ENCODE results near the gene HOXB3. TPM values are rescaled to one million over a fixed set of nuclear protein-coding genes. Genes with fewer than 3 reads are reported as not detected.
"Not testable (repeated sequence)": the region's sequence is repeated elsewhere in the genome, so short reads cannot be mapped to it uniquely, and the experiment has no call there.

The HOXB3 gene
- total RNA-seq, 4 donors from 2014 or later = 10.8 to 34.9 (median 28.7) TPM

DNA sequence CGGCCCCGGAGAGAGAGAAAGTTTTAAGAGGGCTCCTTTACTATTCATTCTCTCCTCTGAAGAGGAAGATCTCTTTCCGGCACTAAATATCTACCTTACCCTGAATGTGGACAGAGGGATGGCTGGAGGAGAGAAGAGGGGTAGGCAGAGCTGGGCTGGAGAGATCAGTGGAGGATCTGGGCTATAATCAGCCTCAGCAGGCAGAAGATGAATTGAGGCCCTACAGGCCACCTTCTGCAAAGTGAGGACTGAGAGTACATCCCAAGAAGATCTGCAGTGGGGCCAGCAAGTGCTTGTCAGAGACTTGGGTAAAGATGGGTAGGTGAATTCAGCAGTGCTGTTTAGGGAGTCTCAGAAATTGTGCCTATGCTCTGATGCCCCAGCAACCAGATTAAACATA lies 52.7 kb downstream of the HOXB3 start:
- 93% methylated on average over 3 of the region's 3 CpGs for WGBS
- Histone ChIP-seq H3K36me3 (no peaks in the 10 kb centered on the region), H3K4me3 (no peak overlapping the region), H3K9me3 (no peaks in the 10 kb centered on the region), H3K4me1 (peaks cover 5 to 16% (median 15%) of the 10 kb centered on the region in 4 donors), H3K27me3 (no peaks in the 10 kb centered on the region), H3K27ac (replicated peaks in 1 of 4) (no peak overlapping the region)
- DNase-seq (ENCODE audit: extremely low spot score) = no peak
- TF ChIP-seq POLR2A (IDR thresholded peaks at IDR 0.05; ENCODE audit: low read depth) (no peak), EP300 (IDR thresholded peaks at IDR 0.05) (no peak), CTCF (IDR thresholded peaks at IDR 0.05) (no peak), POLR2AphosphoS5 (IDR thresholded peaks at IDR 0.05) (no peak)
- intact Hi-C loops (cut with DNase I) = no loop called here

GRCh38 chr17:48535793-48536559 lies 54.1 kb downstream of the HOXB3 start:
- intact Hi-C loops (cut with DNase I); H3K9me3 ChIP-seq; H3K27ac ChIP-seq (replicated peaks in 1 of 4); DNase-seq (ENCODE audit: extremely low spot score); H3K36me3 ChIP-seq; H3K4me3 ChIP-seq; H3K27me3 ChIP-seq: not testable (repeated sequence)
- whole genome bisulfite sequencing = 86% methylated on average over 9 of the region's 9 CpGs
- H3K4me1 ChIP-seq = peaks cover 2 to 12% (median 12%) of the 10 kb centered on the region in 4 donors

DNA sequence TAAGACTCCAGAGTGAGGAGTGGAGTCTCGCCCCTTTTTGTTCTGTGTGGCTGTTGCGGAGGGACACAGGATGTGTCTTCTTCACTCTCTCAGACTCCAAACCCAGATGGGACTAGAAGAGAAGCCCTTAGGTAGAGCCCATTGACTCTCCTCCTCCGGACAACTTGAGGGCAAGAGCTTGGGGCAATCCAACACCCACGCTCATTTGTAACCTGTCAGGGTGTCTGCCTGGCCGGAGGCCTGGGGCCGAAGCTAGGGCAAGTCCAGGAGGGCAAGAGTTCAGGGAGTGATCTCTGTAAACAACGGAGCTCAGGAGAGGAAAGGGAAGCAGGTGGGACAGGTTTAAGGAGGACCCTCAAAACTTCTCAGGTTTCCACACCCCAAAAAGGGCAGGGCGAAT lies 57.8 kb downstream of the HOXB3 start:
- TF ChIP-seq EP300 (IDR thresholded peaks at IDR 0.05) (no peak), POLR2AphosphoS5 (IDR thresholded peaks at IDR 0.05) (no peak), POLR2A (IDR thresholded peaks at IDR 0.05; ENCODE audit: low read depth) (no peak)
- no peak for DNase-seq (ENCODE audit: extremely low spot score)
- Histone ChIP-seq H3K36me3 (no peaks in the 10 kb centered on the region), H3K4me3 (no peak overlapping the region), H3K4me1 (peaks cover 0 to 1% (median under 1%) of the 10 kb centered on the region in 4 donors), H3K27me3 (peaks cover 0 to 1% (median 0%) of the 10 kb centered on the region in 4 donors), H3K9me3 (no peaks in the 10 kb centered on the region), H3K27ac (replicated peaks in 1 of 4) (no peak overlapping the region)
- WGBS = 95% methylated on average over 8 of the region's 8 CpGs
- intact Hi-C loops (cut with DNase I) = no loop called here

GRCh38 chr17:48530887-48531272 lies 59.2 kb downstream of the HOXB3 start, which contains the start of gene HOXB1:
TSS of gene HOXB1 (minus strand) at chr17:48531011. CDS start at chr17:48530904, 107 bp downstream.
- Histone ChIP-seq H3K27ac (replicated peaks in 1 of 4) (no peak within 1 kb of the TSS), H3K4me1 (peaks cover 0 to 6% (median 3%) of the 10 kb centered on the region in 4 donors), H3K4me3 (no peak within 1 kb of the TSS), H3K27me3 (peaks cover 0 to 12% (median 0%) of the 10 kb centered on the region in 4 donors), H3K36me3 (no peaks in the 10 kb centered on the region), H3K9me3 (no peaks in the 10 kb centered on the region)
- intact Hi-C loops (cut with DNase I) = no loop called here
- TF ChIP-seq POLR2AphosphoS5 (IDR thresholded peaks at IDR 0.05) = no peak
- no peak for TF ChIP-seq EP300 (IDR thresholded peaks at IDR 0.05)
- TF ChIP-seq POLR2A (IDR thresholded peaks at IDR 0.05; ENCODE audit: low read depth) = no peak
- TF ChIP-seq CTCF (IDR thresholded peaks at IDR 0.05) = no peak
- DNase-seq (ENCODE audit: extremely low spot score) = no peak
- WGBS = 85% methylated on average over 15 of the region's 15 CpGs

- 85% methylated on average over 27 of the region's 37 CpGs for WGBS
- TF ChIP-seq EP300 (IDR thresholded peaks at IDR 0.05) (no peak), CTCF (IDR thresholded peaks at IDR 0.05) (no peak), POLR2A (IDR thresholded peaks at IDR 0.05; ENCODE audit: low read depth) (no peak), POLR2AphosphoS5 (IDR thresholded peaks at IDR 0.05) (no peak)
- Histone ChIP-seq H3K36me3 (no peaks in the 10 kb centered on the region), H3K27ac (replicated peaks in 1 of 4) (no peak overlapping the region), H3K27me3 (peaks cover 0 to 12% (median 0%) of the 10 kb centered on the region in 4 donors), H3K9me3 (no peaks in the 10 kb centered on the region), H3K4me3 (no peak overlapping the region), H3K4me1 (peaks cover 0 to 6% (median 3%) of the 10 kb centered on the region in 4 donors)
- intact Hi-C loops (cut with DNase I) = no loop called here
- DNase-seq (ENCODE audit: extremely low spot score) = no peak
Observed at GRCh38 chr17:48530208-48530886, 59.7 kb downstream of the HOXB3 start.
